Measurements from ENCODE around the gene PNPLA2.

Gene PNPLA2

DNA sequence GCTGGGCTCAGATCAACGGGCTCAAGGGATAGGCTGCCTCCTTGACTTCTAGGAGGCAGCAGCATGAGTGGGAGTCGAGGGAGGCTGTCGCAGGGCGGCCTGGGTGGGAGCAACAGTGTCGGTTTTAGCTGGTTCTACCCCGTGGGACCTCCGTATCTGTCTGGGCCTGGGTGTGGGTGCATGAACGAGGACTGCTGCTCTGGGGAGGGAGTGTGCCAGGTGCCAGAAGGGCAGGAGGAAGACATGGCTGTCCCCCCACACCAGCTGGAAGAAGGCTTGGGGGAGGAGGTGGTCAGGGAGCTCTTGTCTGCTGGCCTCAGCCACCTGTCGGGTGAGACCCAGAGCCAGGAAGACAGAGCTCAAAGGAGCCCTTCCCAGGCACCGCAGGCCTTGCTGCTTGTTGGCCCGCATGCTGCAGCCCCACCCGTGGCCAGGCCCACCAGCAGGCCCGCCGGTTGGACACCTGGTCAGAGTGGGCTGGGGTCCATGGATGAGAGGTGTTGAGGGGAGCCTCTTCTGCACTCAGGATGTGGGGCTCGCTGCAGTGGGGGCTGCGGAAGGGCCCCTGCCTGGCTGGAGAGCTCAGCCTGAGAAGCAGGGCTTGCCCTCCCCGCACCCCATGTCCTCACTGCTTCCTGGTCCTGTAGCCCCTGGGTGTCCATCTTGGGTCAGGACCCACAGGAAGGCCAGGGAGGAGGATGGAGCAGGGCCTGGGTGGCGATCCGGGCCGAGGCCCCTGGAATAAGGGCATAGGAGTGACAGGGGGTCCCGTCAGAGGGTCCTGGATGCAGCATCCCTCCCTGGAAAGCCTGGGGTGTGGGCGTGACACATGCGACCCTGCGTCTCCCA, 32.3 kb upstream of the PNPLA2 start:
- no peak for DNase-seq (ENCODE audit: low read depth in 2 of 2)

- no peak for DNase-seq (ENCODE audit: low read depth in 2 of 2)
These were observed 31.5 kb upstream of the PNPLA2 start for GRCh38 chr11:787084-787675.

GRCh38 chr11:788009-788640, 30.6 kb upstream of the PNPLA2 start:
- no peak for DNase-seq (ENCODE audit: low read depth in 2 of 2)

GRCh38 chr11:788953-789940, 29.5 kb upstream of the PNPLA2 start:
- DNase-seq (ENCODE audit: low read depth in 2 of 2), result no peak

GRCh38 chr11:789943-790342, 28.8 kb upstream of the PNPLA2 start, which contains the start of gene CEND1:
CEND1 (minus strand) TSS chr11:790090; CDS start chr11:788576, 1,514 bp downstream.
- no peak for DNase-seq (ENCODE audit: low read depth in 2 of 2)

- no peak for DNase-seq (ENCODE audit: low read depth in 2 of 2)
These were observed 27.8 kb upstream of the PNPLA2 start for GRCh38 chr11:790721-791564.

DNA sequence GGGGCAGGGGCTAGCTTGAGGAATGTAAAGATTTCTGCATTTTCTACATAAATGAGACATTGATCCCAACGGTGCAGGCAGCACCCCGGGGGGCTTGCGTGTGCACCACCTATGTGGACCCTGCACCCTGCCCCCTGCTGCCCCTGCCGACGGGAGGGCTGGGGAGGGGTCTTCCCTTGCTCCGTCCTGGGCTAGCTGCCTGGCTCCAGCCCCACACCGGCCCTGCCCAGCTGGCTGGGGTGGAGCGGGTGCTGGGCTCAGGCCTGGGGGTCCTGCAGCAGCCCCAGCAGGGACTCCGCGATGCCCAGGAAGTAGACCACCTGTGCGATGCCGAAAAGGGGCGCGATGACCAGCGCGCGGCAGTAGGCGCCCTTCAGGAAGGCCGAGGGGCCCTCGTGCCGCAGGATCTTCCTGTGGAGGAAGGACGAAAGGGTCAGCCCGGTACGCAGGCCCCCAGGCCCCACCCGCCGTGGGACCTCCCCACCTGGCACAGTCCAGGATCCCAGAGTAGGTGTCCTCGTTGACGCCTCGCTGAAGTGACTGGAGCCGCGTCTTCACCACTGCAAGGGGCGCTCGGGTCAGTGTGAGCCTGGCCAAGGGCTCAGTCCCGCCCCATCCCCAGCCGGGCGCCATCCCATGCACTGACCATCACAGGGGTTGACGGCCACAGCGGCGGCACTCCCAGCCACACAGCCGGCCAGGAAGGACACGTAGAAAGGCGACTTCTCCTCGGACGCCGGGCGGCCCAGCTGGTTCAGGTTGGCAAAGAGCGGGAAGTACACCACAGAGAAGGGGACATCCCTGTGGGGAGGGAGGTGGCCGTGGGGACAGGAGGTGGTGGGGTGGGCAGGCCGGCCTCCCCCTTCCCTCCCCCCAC, 26.8 kb upstream of the PNPLA2 start:
- no peak for DNase-seq (ENCODE audit: low read depth in 2 of 2)

DNA sequence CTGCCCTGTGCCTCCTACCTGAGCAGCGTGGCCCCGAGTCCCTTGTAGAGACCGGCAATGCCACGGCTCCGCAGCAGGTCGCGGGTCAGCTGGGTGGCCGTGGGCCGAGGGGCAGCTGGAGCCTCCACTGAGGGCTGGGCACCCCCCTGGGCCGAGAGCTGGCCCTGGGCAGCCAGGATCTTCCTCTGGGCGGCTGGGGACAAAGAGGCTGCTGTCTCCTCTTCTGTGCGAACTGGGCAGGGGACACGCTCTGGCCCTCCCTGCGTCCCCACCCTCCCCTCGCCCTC, 26.2 kb upstream of the PNPLA2 start:
- no peak for DNase-seq (ENCODE audit: low read depth in 2 of 2)

- no peak for DNase-seq (ENCODE audit: low read depth in 2 of 2)
These were observed 25.8 kb upstream of the PNPLA2 start for GRCh38 chr11:792873-793272.

DNA sequence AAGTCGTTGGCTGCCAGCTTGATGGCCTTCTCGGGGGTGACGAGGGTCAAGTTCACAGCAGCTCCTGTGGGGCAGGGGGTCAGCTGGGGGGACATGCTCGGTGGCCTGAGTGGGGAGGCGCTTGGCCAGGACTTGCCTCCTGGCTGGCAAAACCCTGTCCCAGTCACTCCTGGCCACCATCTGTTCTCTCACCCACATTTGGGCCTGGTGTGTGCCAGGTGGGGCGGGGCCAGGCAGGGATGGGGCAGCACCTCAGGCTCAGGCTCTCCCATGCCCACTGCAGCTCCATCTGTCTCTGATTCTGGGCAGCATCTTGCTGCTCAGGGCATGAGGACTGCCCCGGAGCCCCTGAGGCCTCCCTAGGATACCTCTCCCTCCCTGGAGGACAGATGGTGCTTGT, 25.2 kb upstream of the PNPLA2 start:
- DNase-seq (ENCODE audit: low read depth in 2 of 2), result no peak

DNA sequence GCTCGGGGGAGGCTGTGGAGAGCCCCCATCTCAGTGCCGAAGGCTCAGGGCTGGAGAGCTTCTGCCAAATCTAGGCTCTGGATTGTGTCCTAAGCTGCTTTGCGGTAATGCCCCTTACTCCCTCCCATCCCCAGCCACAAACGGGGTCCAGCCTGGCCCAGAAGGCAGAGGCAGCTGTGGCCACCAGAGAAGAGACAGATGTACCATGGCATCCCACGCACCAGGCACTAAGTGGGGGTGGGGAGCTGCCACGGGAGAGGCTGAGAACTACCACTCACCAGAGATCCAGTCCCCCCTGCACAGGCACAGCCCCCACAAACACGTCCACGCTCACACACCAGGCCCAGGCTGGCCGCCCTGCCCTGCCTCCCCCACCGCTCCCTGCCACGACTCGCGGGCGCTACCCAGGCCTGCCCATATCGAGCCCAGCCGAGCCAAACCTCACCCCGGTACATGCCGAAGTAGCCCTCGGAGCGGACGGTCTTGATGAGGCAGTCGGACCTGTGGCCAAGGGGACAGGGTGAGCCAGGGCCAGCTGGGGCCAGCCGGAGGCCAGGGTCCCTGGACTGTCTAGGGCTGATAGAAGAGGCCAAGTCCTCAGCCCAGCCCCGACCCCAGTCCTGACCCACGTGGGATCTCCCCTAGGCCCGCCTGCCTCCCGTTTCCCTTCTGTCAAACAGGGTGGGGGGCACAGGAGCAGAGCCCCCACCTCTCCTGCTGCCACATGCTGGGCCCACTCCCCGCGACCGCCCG, 24.5 kb upstream of the PNPLA2 start:
- DNase-seq (ENCODE audit: low read depth in 2 of 2), result no peak

GRCh38 chr11:794766-795633, 23.7 kb upstream of the PNPLA2 start:
- DNase-seq (ENCODE audit: low read depth in 2 of 2), result no peak

DNA sequence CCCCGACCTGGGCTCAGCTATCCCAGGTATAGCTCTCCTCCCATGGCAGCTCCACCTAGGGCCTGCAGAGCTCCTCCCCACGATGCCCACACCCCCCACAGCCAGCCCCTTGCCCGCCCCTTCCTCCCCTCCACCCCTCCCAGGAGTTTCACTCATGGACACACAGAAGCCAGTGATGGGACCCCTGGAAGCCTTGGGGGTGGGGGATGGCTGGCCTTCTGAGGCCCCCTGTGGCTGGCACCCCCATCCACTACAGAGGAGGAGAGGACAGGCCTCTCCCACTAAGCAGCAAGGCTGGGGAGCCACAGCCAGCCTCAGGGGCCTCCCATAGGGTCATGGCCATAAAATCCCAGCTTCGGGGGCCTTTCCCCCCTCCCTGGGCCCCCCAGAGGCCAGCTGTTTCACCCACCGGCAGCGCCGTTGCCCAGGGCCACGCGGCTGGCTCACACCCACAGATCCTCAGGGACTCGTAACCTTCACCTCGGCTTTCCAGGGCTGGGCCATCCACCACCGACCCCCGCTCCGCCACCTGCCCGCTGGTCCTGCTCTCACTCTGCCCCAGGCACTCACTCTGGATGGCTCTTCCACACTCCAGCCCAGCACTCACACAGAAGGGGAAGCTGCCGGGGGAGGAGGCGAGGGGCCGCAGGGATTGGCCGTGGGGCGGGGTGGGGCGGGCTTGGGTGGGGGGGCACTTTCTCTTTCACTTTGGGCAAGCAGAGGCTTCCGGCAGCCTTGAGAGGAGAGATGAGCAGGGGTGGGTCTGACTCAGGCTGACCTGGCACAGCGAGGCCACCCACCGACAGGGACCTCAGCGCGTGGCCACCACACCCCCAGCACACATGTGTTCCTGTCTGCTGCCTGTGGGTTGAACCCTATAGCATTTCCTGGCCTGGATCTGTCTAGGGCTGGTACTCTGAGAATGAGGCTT, 22.8 kb upstream of the PNPLA2 start:
- peak; percentile 38 to 55 for DNase-seq (ENCODE audit: low read depth in 2 of 2)

GRCh38 chr11:796565-797295, 22.0 kb upstream of the PNPLA2 start:
- DNase-seq (ENCODE audit: low read depth in 2 of 2), result no peak

GRCh38 chr11:797296-798092, 21.2 kb upstream of the PNPLA2 start:
- peak in 1 of 2 donors; percentile 50 for DNase-seq (ENCODE audit: low read depth in 2 of 2)
